IMR-90 (cell line): ENCODE results near the gene UBAP2L.

Source experiments
- BHLHE40 ChIP-seq: fragments of 150-350 bp; IDR thresholded peaks from 2 replicates; pipeline ENCODE4 v1.6.1; 2016; ENCODE audit warnings: mild to moderate bottlenecking, low read depth, low read length
- CTCF ChIP-seq: conservative IDR thresholded peaks from 2 replicates; pipeline ENCODE4 v1.5.1; 2012; ENCODE audit warnings: mild to moderate bottlenecking, low read depth, low read length, improper control_type of control experiment
- FOS ChIP-seq: fragments of 150-350 bp; IDR thresholded peaks from 2 replicates; pipeline ENCODE4 v1.6.1; 2016; ENCODE audit warnings: low read depth, low read length
- MAFK ChIP-seq: IDR thresholded peaks from 2 replicates; pipeline ENCODE4 v1.6.1; 2012; ENCODE audit warnings: low read depth, low read length, improper control_type of control experiment
- MAZ ChIP-seq: IDR thresholded peaks from 2 replicates; pipeline ENCODE4 v1.6.1; 2012; ENCODE audit warnings: low read depth, mild to moderate bottlenecking, low read length, improper control_type of control experiment, moderate library complexity, borderline replicate concordance
- MXI1 ChIP-seq: IDR thresholded peaks from 2 replicates; pipeline ENCODE4 v1.6.1; 2012; ENCODE audit warnings: low read depth, mild to moderate bottlenecking, low read length, moderate library complexity, borderline replicate concordance
- NFE2L2 ChIP-seq: fragments of 150-350 bp; IDR thresholded peaks from 2 replicates; pipeline ENCODE4 v1.6.1; 2016; ENCODE audit warnings: low read depth, mild to moderate bottlenecking, low read length
- POLR2A ChIP-seq: IDR thresholded peaks from 2 replicates; pipeline ENCODE4 v1.6.1; 2012; ENCODE audit warnings: mild to moderate bottlenecking, low read depth, low read length
- RAD21 ChIP-seq: IDR thresholded peaks from 2 replicates; pipeline ENCODE4 v1.6.1; 2012; ENCODE audit warnings: low read length, improper control_type of control experiment
- RFX5 ChIP-seq: IDR thresholded peaks from 2 replicates; pipeline ENCODE4 v1.8.0; 2012; ENCODE audit warnings: low read depth, mild to moderate bottlenecking, low read length, moderate library complexity
- USF2 ChIP-seq: fragments of 150-350 bp; IDR thresholded peaks from 2 replicates; pipeline ENCODE4 v1.6.1; 2017; ENCODE audit warnings: mild to moderate bottlenecking, antibody characterized with exemption, low read length, low read depth

DNA sequence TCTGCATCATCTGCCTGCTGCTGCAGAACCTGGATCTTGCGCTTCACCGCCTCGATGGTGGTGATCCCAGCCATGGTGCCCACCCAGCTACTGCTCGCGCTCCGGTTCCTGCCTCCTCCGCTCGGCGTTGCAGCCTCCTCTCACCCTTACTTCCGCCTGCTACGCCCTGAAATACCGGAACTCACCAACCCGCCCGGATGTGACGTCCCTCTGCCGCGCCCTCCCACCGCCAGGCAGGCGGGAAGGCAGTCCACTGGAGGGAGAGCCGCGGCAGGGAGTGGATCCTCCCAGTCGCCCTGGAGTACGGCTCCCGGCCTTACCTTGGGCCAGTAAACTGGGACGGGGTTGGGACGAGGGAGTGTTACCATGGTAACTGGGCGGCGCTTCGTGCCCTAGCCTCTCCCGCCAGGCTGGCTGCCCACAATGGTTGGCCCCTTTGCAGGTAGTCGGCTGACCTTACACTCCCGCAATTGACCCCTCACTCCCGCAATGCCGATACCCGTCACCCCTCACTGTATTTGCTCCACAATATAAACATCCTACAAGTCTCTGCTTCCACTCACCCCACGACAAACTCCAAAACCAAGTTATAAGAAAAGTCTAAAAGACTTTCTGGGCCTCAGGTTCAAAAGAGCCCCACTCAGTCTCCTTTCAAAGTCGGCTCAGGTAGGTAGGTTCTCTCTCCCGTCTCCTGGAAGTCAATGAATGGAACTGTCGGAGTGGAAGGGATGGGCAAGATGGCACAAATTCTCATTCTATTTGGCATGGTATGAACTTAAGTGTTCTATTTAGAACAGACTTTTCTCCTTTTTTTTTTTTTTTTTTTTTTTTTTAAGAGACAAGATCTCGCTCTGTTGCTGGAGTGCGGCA lies 37.5 kb upstream of the UBAP2L start:
- peak; percentile 82 for TF ChIP-seq POLR2A
- TF ChIP-seq MAZ = peak; percentile 47; the same call in 1 of the 2 replicates
- TF ChIP-seq CTCF = 0 out of 2 replicates have a peak, but pooled peaks have one; percentile 7
- no peak for TF ChIP-seq FOS
- no peak for TF ChIP-seq RAD21
- TF ChIP-seq NFE2L2 = no peak
- peak; percentile 56; the same call in 1 of the 2 replicates for TF ChIP-seq MXI1
- no peak for TF ChIP-seq BHLHE40
- no peak for TF ChIP-seq MAFK
- no peak for TF ChIP-seq RFX5
- TF ChIP-seq USF2 = no peak
